SK-N-SH treated with all-trans-retinoic acid at 6 μM for 48 hours (cell line): ENCODE results near the gene HRH2.

ENCODE experiments used
- ATAC-seq: fragments of 200-7000 bp; cut with Tn5 transposase; 3 replicates; pipeline ENCODE4 v1.9.1; 2020; ENCODE audit warnings: mild to moderate bottlenecking, moderate library complexity
- ARNTL ChIP-seq: fragments of 450-650 bp; formaldehyde crosslinking; IDR thresholded peaks from 2 replicates; pipeline ENCODE4 v1.5.0; 2020; ENCODE audit warnings: low read depth, mild to moderate bottlenecking, moderate library complexity, borderline replicate concordance
- BACH2 ChIP-seq: fragments of 250-450 bp; sonication (Bioruptor Pico); IDR thresholded peaks from 2 replicates; pipeline ENCODE4 v1.9.0; 2021; ENCODE audit warnings: mild to moderate bottlenecking, borderline replicate concordance
- CREB5 ChIP-seq: fragments of 250-450 bp; sonication (Bioruptor Pico); IDR thresholded peaks from 2 replicates; pipeline ENCODE4 v1.5.1; 2020; ENCODE audit warnings: low read depth, mild to moderate bottlenecking, moderate library complexity
- CSDC2 ChIP-seq: fragments of 250-450 bp; sonication (Bioruptor Pico); IDR thresholded peaks from 2 replicates; pipeline ENCODE4 v1.5.0; 2020; ENCODE audit warnings: mild to moderate bottlenecking, moderate library complexity
- CSRNP3 ChIP-seq: fragments of 250-450 bp; sonication (Bioruptor Pico); IDR thresholded peaks from 2 replicates; pipeline ENCODE4 v1.5.1; 2021; ENCODE audit warnings: mild to moderate bottlenecking, moderate library complexity
- ISL1 ChIP-seq: fragments of 250-450 bp; sonication (Bioruptor Pico); IDR thresholded peaks from 2 replicates; pipeline ENCODE4 v2.1.2; 2022; ENCODE audit warnings: mild to moderate bottlenecking, moderate library complexity
- OSR1 ChIP-seq: fragments of 250-450 bp; sonication (Bioruptor Pico); IDR thresholded peaks from 2 replicates; pipeline ENCODE4 v1.8.0; 2022; ENCODE audit warnings: moderate library complexity, mild to moderate bottlenecking, inconsistent platforms
- PATZ1 ChIP-seq: fragments of 250-450 bp; sonication (Bioruptor Pico); IDR thresholded peaks from 2 replicates; pipeline ENCODE4 v1.8.0; 2020; ENCODE audit warnings: mild to moderate bottlenecking, moderate library complexity, borderline replicate concordance
- POU6F1 ChIP-seq: fragments of 250-450 bp; sonication (Bioruptor Pico); IDR thresholded peaks from 2 replicates; pipeline ENCODE4 v1.8.0; 2021; ENCODE audit warnings: low read depth, mild to moderate bottlenecking, moderate library complexity, borderline replicate concordance
- PPARA ChIP-seq: fragments of 250-450 bp; sonication (Bioruptor Pico); IDR thresholded peaks from 2 replicates; pipeline ENCODE4 v1.5.0; 2020; ENCODE audit warnings: mild to moderate bottlenecking, borderline replicate concordance
- RARB ChIP-seq: fragments of 250-450 bp; sonication (Bioruptor Pico); IDR thresholded peaks from 2 replicates; pipeline ENCODE4 v1.8.0; 2021; ENCODE audit warnings: mild to moderate bottlenecking, moderate library complexity
- TCF4 ChIP-seq: fragments of 250-450 bp; sonication (Bioruptor Pico); IDR thresholded peaks from 2 replicates; pipeline ENCODE4 v1.8.0; 2021; ENCODE audit warnings: mild to moderate bottlenecking, moderate library complexity, borderline replicate concordance
- TOX ChIP-seq: fragments of 250-450 bp; sonication (Bioruptor Pico); IDR thresholded peaks from 2 replicates; pipeline ENCODE4 v1.8.0; 2021; ENCODE audit warnings: mild to moderate bottlenecking, moderate library complexity, borderline replicate concordance
- TSHZ2 ChIP-seq: fragments of 250-450 bp; sonication (Bioruptor Pico); IDR thresholded peaks from 2 replicates; pipeline ENCODE4 v1.5.0; 2020; ENCODE audit warnings: mild to moderate bottlenecking, moderate library complexity
- ZFP3 ChIP-seq: fragments of 250-450 bp; sonication (Bioruptor Pico); IDR thresholded peaks from 2 replicates; pipeline ENCODE4 v1.5.0; 2020; ENCODE audit warnings: mild to moderate bottlenecking, moderate library complexity
- ZNF565 ChIP-seq: fragments of 450-650 bp; formaldehyde crosslinking; conservative IDR thresholded peaks from 2 replicates; pipeline ENCODE4 v1.5.0; 2020; ENCODE audit warnings: low read depth, mild to moderate bottlenecking, moderate library complexity
- ZNF70 ChIP-seq: fragments of 450-650 bp; formaldehyde crosslinking; IDR thresholded peaks from 2 replicates; pipeline ENCODE4 v1.5.0; 2020; ENCODE audit warnings: mild to moderate bottlenecking, moderate library complexity
- ZNF8 ChIP-seq: fragments of 450-650 bp; formaldehyde crosslinking; IDR thresholded peaks from 2 replicates; pipeline ENCODE4 v1.5.0; 2020; ENCODE audit warnings: mild to moderate bottlenecking, moderate library complexity

Gene HRH2

GRCh38 chr5:175695161-175696126 is 37.6 kb downstream of the HRH2 start:
- no peak for ATAC-seq

GRCh38 chr5:175696139-175696854 is 38.4 kb downstream of the HRH2 start:
- no peak for TF ChIP-seq PATZ1 (CRISPR knock-in tag)
- TF ChIP-seq TOX (CRISPR knock-in tag) = no peak
- TF ChIP-seq ZNF8 (CRISPR knock-in tag) = no peak
- TF ChIP-seq ISL1 (CRISPR knock-in tag) = no peak
- ATAC-seq = no peak

More at GRCh38 chr5:175695161-175696126, 37.6 kb downstream of the HRH2 start:
- TF ChIP-seq CSDC2 (no peak), ZFP3 (no peak), ZNF70 (CRISPR knock-in tag) (no peak), ZNF8 (CRISPR knock-in tag) (no peak), ZNF565 (CRISPR knock-in tag) (no peak), POU6F1 (CRISPR knock-in tag) (no peak), ISL1 (CRISPR knock-in tag) (no peak), TSHZ2 (no peak), BACH2 (no peak), PPARA (CRISPR knock-in tag) (no peak)

GRCh38 chr5:175696855-175697198 is 39.0 kb downstream of the HRH2 start:
- no peak for ATAC-seq
- no peak for TF ChIP-seq OSR1 (CRISPR knock-in tag)
- no peak for TF ChIP-seq TSHZ2
- no peak for TF ChIP-seq PATZ1 (CRISPR knock-in tag)
- no peak for TF ChIP-seq BACH2
- TF ChIP-seq CSRNP3 (CRISPR knock-in tag) = no peak
- TF ChIP-seq CREB5 (CRISPR knock-in tag) = no peak
- TF ChIP-seq TOX (CRISPR knock-in tag) = no peak
- TF ChIP-seq TCF4 = no peak
- TF ChIP-seq RARB (CRISPR knock-in tag) = no peak
- no peak for TF ChIP-seq ZFP3
- TF ChIP-seq ZNF70 (CRISPR knock-in tag) = no peak
- no peak for TF ChIP-seq POU6F1 (CRISPR knock-in tag)
- no peak for TF ChIP-seq ZNF565 (CRISPR knock-in tag)
- no peak for TF ChIP-seq ARNTL (CRISPR knock-in tag)
